NAMALWA (cell line): ENCODE data around the gene TLK1.
"Not testable (repeated sequence)": the region's sequence is repeated elsewhere in the genome, so short reads cannot be mapped to it uniquely, and the experiment has no call there.

Experiments used
- DNase-seq: peaks from one replicate; pipeline ENCODE4 v3.0.0-alpha.2; 2015; ENCODE audit warnings: low spot score

TLK1 gene

GRCh38 chr2:171169333-171169732 is 8.6 kb upstream of the TLK1 start:
- no peak for DNase-seq

- no peak for DNase-seq
Observed at GRCh38 chr2:171167352-171167997, 6.8 kb upstream of the TLK1 start.

GRCh38 chr2:171166328-171166983 is 5.8 kb upstream of the TLK1 start:
- no peak for DNase-seq

- no peak for DNase-seq
Observed at GRCh38 chr2:171165967-171166327, 5.3 kb upstream of the TLK1 start.

DNA sequence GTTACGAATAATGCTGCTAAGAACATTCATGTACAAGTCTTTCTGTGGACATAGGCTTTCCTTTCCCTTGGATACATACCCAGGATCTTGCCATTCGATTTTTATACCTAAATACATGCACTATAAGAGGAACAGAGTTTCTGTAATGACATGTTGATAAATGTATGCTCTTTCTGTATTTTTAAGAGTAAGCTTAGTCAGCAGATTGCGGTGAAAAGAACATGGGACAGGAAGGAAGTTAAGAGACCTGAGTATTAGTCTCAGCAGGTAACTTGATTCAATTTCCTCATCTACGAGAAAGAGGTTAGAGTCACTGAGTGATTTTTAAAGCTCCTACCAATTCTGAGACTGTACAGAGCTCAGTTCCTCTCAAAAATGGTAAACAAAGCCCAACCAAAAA is 2.6 kb upstream of the TLK1 start:
- DNase-seq, result no peak

GRCh38 chr2:171162522-171163197 is 2.0 kb upstream of the TLK1 start:
- DNase-seq, result not testable (repeated sequence)

- DNase-seq, result peak; percentile 89
Observed at GRCh38 chr2:171160956-171161740, 455 bp upstream of the TLK1 start.

- peak; percentile 83 for DNase-seq
Observed at GRCh38 chr2:171159372-171160118, 1.1 kb downstream of the TLK1 start.

- no peak for DNase-seq
Observed at GRCh38 chr2:171158790-171159371, 1.8 kb downstream of the TLK1 start.

GRCh38 chr2:171158036-171158789 is 2.5 kb downstream of the TLK1 start:
- no peak for DNase-seq

GRCh38 chr2:171157109-171157500 is 3.6 kb downstream of the TLK1 start:
- DNase-seq, result no peak

GRCh38 chr2:171154348-171154747 is 6.3 kb downstream of the TLK1 start:
- no peak for DNase-seq

- DNase-seq, result no peak
Observed at GRCh38 chr2:171150694-171151285, 9.9 kb downstream of the TLK1 start.

GRCh38 chr2:171149986-171150693 is 10.6 kb downstream of the TLK1 start:
- no peak for DNase-seq

- no peak for DNase-seq
Observed at GRCh38 chr2:171149171-171149938, 11.3 kb downstream of the TLK1 start.

DNA sequence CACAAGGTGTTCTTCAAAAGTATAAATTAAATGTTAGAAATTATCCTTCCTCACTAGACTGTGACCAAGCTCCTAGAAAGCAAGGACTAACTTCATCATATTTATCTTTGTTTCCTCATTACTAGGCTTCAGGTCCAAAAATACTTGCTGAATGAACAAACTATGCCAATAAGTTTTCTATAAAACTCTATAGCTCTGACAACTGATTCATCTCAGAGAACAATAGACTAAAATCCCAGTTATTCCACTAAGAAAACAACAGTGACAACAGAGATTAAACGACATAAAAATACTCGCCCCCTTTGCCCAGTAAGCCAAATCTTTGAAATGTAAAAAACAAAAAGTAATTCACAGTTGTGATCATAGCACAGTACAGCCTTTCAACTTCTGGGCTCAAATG is 13.6 kb downstream of the TLK1 start:
- no peak for DNase-seq

DNA sequence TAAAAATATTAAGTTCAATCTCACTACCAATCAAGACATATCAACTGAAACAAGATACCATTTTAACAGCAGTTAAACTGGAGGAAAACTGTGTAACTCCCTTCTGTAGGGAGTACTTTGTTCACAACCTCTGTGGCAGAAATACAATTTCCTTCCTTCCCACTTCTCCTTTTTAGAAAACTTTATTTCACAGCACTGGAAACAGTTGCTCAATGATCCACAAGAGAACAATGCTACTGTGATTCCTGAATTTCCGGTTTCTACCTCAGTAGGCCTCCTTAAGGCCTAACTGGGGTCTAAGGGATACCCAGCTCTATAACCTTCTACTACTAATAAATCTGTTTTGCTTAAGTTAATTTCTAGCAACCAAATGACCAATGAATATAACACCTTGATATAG is 14.1 kb downstream of the TLK1 start:
- DNase-seq, result peak; percentile 22

- DNase-seq, result no peak
Observed at GRCh38 chr2:171146071-171146470, 14.6 kb downstream of the TLK1 start.

GRCh38 chr2:171143670-171144062 is 17.0 kb downstream of the TLK1 start:
- no peak for DNase-seq
